ENCODE data around the gene SCN4B. TPM values are rescaled to one million over a fixed set of nuclear protein-coding genes. Genes with fewer than 3 reads are reported as not detected.

SCN4B gene
- polyA plus RNA-seq, 1 donor (not counting 4 experiments of a cell fraction or from before 2014, with no cell fraction given): 7.7 TPM

GRCh38 chr11:118112711-118113430 is 39.8 kb downstream of the SCN4B start:
- peaks cover 4% of the 10 kb centered on the region for H3K4me1 ChIP-seq (ENCODE audit: control insufficient read depth, extremely low read depth, insufficient read depth, low read length)
- H4K20me1 ChIP-seq (ENCODE audit: control insufficient read depth, extremely low read depth, insufficient read depth, low read length): no peaks in the 10 kb centered on the region
- H3K36me3 ChIP-seq (ENCODE audit: control insufficient read depth in 2 of 2, extremely low read depth in 1 of 2, insufficient read depth in 2 of 2, low read length in 2 of 2): no peaks in the 10 kb centered on the region
- no peak overlapping the region for H2AFZ ChIP-seq (ENCODE audit: control insufficient read depth, low read length)
- H3K27ac ChIP-seq (ENCODE audit: control insufficient read depth, insufficient read depth, low read length): no peak overlapping the region
- H3K9me1 ChIP-seq (ENCODE audit: control insufficient read depth, extremely low read depth, insufficient read depth, low read length): no peaks in the 10 kb centered on the region
- no peak overlapping the region for H3K9ac ChIP-seq (ENCODE audit: control insufficient read depth, extremely low read depth, insufficient read depth, low read length)
- FAIRE-seq: no peak
- no peaks in the 10 kb centered on the region for H3K79me2 ChIP-seq (ENCODE audit: control insufficient read depth, insufficient read depth, low read length)
- no peaks in the 10 kb centered on the region for H3K9me3 ChIP-seq (ENCODE audit: control insufficient read depth, low read depth, low read length)
- H3K4me2 ChIP-seq (ENCODE audit: control insufficient read depth, extremely low read depth, insufficient read depth, low read depth, low read length): no peak overlapping the region
- no peak for TF ChIP-seq EZH2 (IDR thresholded peaks at IDR 0.05; ENCODE audit: low read length)
- TF ChIP-seq, protein P1, sequence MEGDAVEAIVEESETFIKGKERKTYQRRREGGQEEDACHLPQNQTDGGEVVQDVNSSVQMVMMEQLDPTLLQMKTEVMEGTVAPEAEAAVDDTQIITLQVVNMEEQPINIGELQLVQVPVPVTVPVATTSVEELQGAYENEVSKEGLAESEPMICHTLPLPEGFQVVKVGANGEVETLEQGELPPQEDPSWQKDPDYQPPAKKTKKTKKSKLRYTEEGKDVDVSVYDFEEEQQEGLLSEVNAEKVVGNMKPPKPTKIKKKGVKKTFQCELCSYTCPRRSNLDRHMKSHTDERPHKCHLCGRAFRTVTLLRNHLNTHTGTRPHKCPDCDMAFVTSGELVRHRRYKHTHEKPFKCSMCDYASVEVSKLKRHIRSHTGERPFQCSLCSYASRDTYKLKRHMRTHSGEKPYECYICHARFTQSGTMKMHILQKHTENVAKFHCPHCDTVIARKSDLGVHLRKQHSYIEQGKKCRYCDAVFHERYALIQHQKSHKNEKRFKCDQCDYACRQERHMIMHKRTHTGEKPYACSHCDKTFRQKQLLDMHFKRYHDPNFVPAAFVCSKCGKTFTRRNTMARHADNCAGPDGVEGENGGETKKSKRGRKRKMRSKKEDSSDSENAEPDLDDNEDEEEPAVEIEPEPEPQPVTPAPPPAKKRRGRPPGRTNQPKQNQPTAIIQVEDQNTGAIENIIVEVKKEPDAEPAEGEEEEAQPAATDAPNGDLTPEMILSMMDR (optimal IDR thresholded peaks at IDR 0.05 in 1 of 3, IDR thresholded peaks at IDR 0.05 in 1 of 3, conservative IDR thresholded peaks at IDR 0.05 in 1 of 3; ENCODE audit: extremely low read depth in 1 of 3, insufficient read depth in 2 of 3, low read length in 3 of 3): no peak
- no peak overlapping the region for H3K4me3 ChIP-seq (ENCODE audit: control insufficient read depth in 2 of 3, extremely low read depth in 1 of 3, insufficient read depth in 2 of 3, low read depth in 1 of 3, low read length in 3 of 3)
- no peaks in the 10 kb centered on the region for H3K27me3 ChIP-seq (ENCODE audit: control insufficient read depth, extremely low read depth, insufficient read depth, low read length)
- no peak for DNase-seq (ENCODE audit: low read depth, low spot score)
- dilution Hi-C loops (cut with MboI; ENCODE audit: extremely low pct_ligation_motif_present, low sequenced_read_pairs): no loop called here

DNA sequence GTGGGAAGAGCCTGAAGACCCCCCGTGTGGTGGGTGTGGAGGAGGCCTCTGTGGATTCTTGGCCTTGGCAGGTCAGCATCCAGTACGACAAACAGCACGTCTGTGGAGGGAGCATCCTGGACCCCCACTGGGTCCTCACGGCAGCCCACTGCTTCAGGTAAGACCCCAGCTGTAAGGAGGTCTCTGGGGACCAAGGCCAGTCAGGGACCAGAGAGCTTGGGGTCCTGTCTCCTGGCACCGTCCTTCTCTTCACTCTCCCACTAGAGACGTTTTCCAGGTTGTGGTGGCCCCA is 40.9 kb downstream of the SCN4B start:
- H3K27ac ChIP-seq (ENCODE audit: control insufficient read depth, insufficient read depth, low read length): no peak overlapping the region
- TF ChIP-seq, protein P1 (optimal IDR thresholded peaks at IDR 0.05 in 1 of 3, IDR thresholded peaks at IDR 0.05 in 1 of 3, conservative IDR thresholded peaks at IDR 0.05 in 1 of 3; ENCODE audit: extremely low read depth in 1 of 3, insufficient read depth in 2 of 3, low read length in 3 of 3): no peak
- no peak for TF ChIP-seq EZH2 (IDR thresholded peaks at IDR 0.05; ENCODE audit: low read length)
- dilution Hi-C loops (cut with MboI; ENCODE audit: extremely low pct_ligation_motif_present, low sequenced_read_pairs): no loop called here

More for the DNA sequence above, 40.9 kb downstream of the SCN4B start:
- no peak for FAIRE-seq
- H3K4me3 ChIP-seq (ENCODE audit: control insufficient read depth in 2 of 3, extremely low read depth in 1 of 3, insufficient read depth in 2 of 3, low read depth in 1 of 3, low read length in 3 of 3): no peak overlapping the region
- H3K27me3 ChIP-seq (ENCODE audit: control insufficient read depth, extremely low read depth, insufficient read depth, low read length): no peaks in the 10 kb centered on the region
- no peaks in the 10 kb centered on the region for H4K20me1 ChIP-seq (ENCODE audit: control insufficient read depth, extremely low read depth, insufficient read depth, low read length)
- no peaks in the 10 kb centered on the region for H3K9me1 ChIP-seq (ENCODE audit: control insufficient read depth, extremely low read depth, insufficient read depth, low read length)
- no peak for DNase-seq (ENCODE audit: low read depth, low spot score)
- H3K9me3 ChIP-seq (ENCODE audit: control insufficient read depth, low read depth, low read length): no peaks in the 10 kb centered on the region
- no peaks in the 10 kb centered on the region for H3K79me2 ChIP-seq (ENCODE audit: control insufficient read depth, insufficient read depth, low read length)
- no peak overlapping the region for H2AFZ ChIP-seq (ENCODE audit: control insufficient read depth, low read length)
- no peaks in the 10 kb centered on the region for H3K36me3 ChIP-seq (ENCODE audit: control insufficient read depth in 2 of 2, extremely low read depth in 1 of 2, insufficient read depth in 2 of 2, low read length in 2 of 2)
- H3K4me2 ChIP-seq (ENCODE audit: control insufficient read depth, extremely low read depth, insufficient read depth, low read depth, low read length): no peak overlapping the region
- peaks cover 4% of the 10 kb centered on the region for H3K4me1 ChIP-seq (ENCODE audit: control insufficient read depth, extremely low read depth, insufficient read depth, low read length)
- no peak overlapping the region for H3K9ac ChIP-seq (ENCODE audit: control insufficient read depth, extremely low read depth, insufficient read depth, low read length)
